ENCODE data around the gene ATP8B4. TPM values are rescaled to one million over a fixed set of nuclear protein-coding genes. Genes with fewer than 3 reads are reported as not detected.

The ATP8B4 gene
- total and polyA plus RNA-seq, 2 of the 8 experiments (the other 6 are each of a cell fraction or from before 2014, with no cell fraction given) = 0.17 to 0.24 TPM

DNA sequence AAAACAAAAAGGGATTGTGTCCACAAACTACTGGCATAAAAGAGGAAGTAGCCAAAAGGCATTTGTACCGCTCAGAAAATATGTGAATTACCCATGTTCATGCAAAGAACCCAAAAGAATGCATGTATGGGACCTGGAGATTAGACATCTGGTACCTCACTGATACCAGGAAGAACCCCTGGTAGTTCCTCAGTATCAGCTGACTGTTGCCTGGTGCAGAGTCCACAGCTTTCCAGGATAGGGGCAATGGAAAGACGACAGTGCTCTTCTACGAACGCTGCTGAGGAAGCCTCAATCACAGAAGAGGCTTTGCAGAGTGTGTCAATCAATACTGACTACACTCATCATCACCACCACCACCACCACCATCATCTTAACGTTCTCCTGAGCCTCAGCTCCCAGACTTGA, 63.3 kb downstream of the ATP8B4 start:
- H3K56ac ChIP-seq (replicated peaks; ENCODE audit: insufficient read length, low read depth, low read length) = no peak overlapping the region
- H3K4me3 ChIP-seq (ENCODE audit: extremely low read depth in 1 of 4, insufficient read depth in 2 of 4, low read depth in 3 of 4, low read length in 4 of 4) = no peak overlapping the region
- H4K8ac ChIP-seq (ENCODE audit: extremely low read depth, insufficient read depth, low read length) = no peak overlapping the region
- H3K79me2 ChIP-seq (ENCODE audit: control insufficient read depth in 1 of 2, insufficient read depth in 2 of 2, low read length in 2 of 2) = no peaks in the 10 kb centered on the region
- no peaks in the 10 kb centered on the region for H3K9me3 ChIP-seq (ENCODE audit: insufficient read depth in 2 of 2, low read depth in 1 of 2, low read length in 1 of 2)
- H3K27ac ChIP-seq (ENCODE audit: low read depth, low read length) = no peak overlapping the region
- H3K4me2 ChIP-seq (ENCODE audit: insufficient read depth in 1 of 2, low read depth in 2 of 2, low read length in 2 of 2) = no peak overlapping the region
- no peak overlapping the region for H4K91ac ChIP-seq (replicated peaks; ENCODE audit: insufficient read length, low read length)
- no peak overlapping the region for H3K23ac ChIP-seq (ENCODE audit: insufficient read length)
- DNase-seq (ENCODE audit: low read depth in 1 of 2, low spot score in 2 of 2) (no peak), FAIRE-seq (no peak)
- 96% methylated on average over 5 of the region's 5 CpGs; no CpG with 5 or more reads in 1 of the 2 experiments for WGBS, 2 experiments (ENCODE audit: extremely low coverage in 1 of 2, insufficient coverage in 1 of 2, insufficient read length in 1 of 2, insufficient replicate concordance in 2 of 2, low coverage in 1 of 2, low lambda C conversion rate in 2 of 2, missing lambda C conversion rate in 1 of 2)
- POLR2A ChIA-PET (ENCODE audit: partially characterized antibody) = no interaction called here
- peaks cover 0 to 2% (median under 1%) of the 10 kb centered on the region in 4 experiments; a peak in 2 of 7 replicates for H3K4me1 ChIP-seq (replicated peaks in 1 of 4; ENCODE audit: control insufficient read depth in 3 of 4, insufficient read depth in 4 of 4, low read length in 3 of 4)
- H2BK20ac ChIP-seq (ENCODE audit: low read length) = no peak overlapping the region
- no peak overlapping the region for H2AFZ ChIP-seq (ENCODE audit: low read length)
- H2BK12ac ChIP-seq (ENCODE audit: low read depth, low read length) = no peak overlapping the region
- H4K20me1 ChIP-seq (replicated peaks in 1 of 2; ENCODE audit: control insufficient read depth in 1 of 2, insufficient read depth in 2 of 2, low read length in 2 of 2) = no peaks in the 10 kb centered on the region
- no peak overlapping the region for H3K14ac ChIP-seq (ENCODE audit: insufficient read length)
- CTCF ChIA-PET (ENCODE audit: partially characterized antibody) = interaction anchor here (0.9 to 6.7 kb wide), 4 partner anchors 126 to 584 kb away, joined by 3 to 92 read pairs (median 4); partner anchors contain the start of gene SLC27A2
- H3K9ac ChIP-seq (replicated peaks in 1 of 4; ENCODE audit: extremely low read depth in 1 of 4, low read depth in 3 of 4, low read length in 3 of 4) = no peak overlapping the region
- H3K79me1 ChIP-seq (ENCODE audit: low read depth, low read length) = no peaks in the 10 kb centered on the region
- no peak overlapping the region for H2BK5ac ChIP-seq (ENCODE audit: low read depth, low read length)
- H3K18ac ChIP-seq (ENCODE audit: extremely low read depth, low read length) = no peak overlapping the region
- no peak overlapping the region for H3K4ac ChIP-seq (replicated peaks; ENCODE audit: insufficient read length, low read depth, low read length)
- no peak overlapping the region for H4K5ac ChIP-seq (ENCODE audit: insufficient read length, low read depth, low read length)
- H2BK15ac ChIP-seq (ENCODE audit: low read length) = no peak overlapping the region
- no peaks in the 10 kb centered on the region for H3K23me2 ChIP-seq (ENCODE audit: low read depth, low read length)
- H3K36me3 ChIP-seq (ENCODE audit: control insufficient read depth in 2 of 4, insufficient read depth in 4 of 4, low read length in 3 of 4) = no peaks in the 10 kb centered on the region
- H3K27me3 ChIP-seq (replicated peaks in 1 of 4; ENCODE audit: control insufficient read depth in 3 of 4, extremely low read depth in 1 of 4, insufficient read depth in 3 of 4, low read length in 3 of 4) = no peaks in the 10 kb centered on the region
- H2AK5ac ChIP-seq (ENCODE audit: low read depth, low read length) = no peak overlapping the region
- H2BK120ac ChIP-seq (replicated peaks; ENCODE audit: low read depth, low read length) = no peak overlapping the region
- TF ChIP-seq CREB1 (IDR thresholded peaks at IDR 0.05) (no peak), SP4 (IDR thresholded peaks at IDR 0.05; ENCODE audit: low read length) (no peak), SAP30 (IDR thresholded peaks at IDR 0.05; ENCODE audit: insufficient read depth, insufficient replicate concordance, low read length) (no peak), NANOG (IDR thresholded peaks at IDR 0.05; ENCODE audit: insufficient read depth, low read depth, low read length, poor library complexity, severe bottlenecking) (no peak), BCL11A (IDR thresholded peaks at IDR 0.05; ENCODE audit: low read depth in 2 of 2, low read length in 2 of 2) (no peak), RFX5 (IDR thresholded peaks at IDR 0.05; ENCODE audit: borderline replicate concordance, low read depth, low read length) (no peak), SUZ12 (IDR thresholded peaks at IDR 0.05; ENCODE audit: low read length) (no peak), POLR2AphosphoS5 (IDR thresholded peaks at IDR 0.05; ENCODE audit: low read depth, low read length) (no peak), JUND (IDR thresholded peaks at IDR 0.05; ENCODE audit: low read length) (no peak), POLR2A (IDR thresholded peaks at IDR 0.05; ENCODE audit: control extremely low read depth in 1 of 2, low read depth in 2 of 2, low read length in 2 of 2) (no peak)
- TF ChIP-seq, protein P1, sequence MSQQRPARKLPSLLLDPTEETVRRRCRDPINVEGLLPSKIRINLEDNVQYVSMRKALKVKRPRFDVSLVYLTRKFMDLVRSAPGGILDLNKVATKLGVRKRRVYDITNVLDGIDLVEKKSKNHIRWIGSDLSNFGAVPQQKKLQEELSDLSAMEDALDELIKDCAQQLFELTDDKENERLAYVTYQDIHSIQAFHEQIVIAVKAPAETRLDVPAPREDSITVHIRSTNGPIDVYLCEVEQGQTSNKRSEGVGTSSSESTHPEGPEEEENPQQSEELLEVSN (IDR thresholded peaks at IDR 0.05) = no peak
- TF ChIP-seq, protein P2, sequence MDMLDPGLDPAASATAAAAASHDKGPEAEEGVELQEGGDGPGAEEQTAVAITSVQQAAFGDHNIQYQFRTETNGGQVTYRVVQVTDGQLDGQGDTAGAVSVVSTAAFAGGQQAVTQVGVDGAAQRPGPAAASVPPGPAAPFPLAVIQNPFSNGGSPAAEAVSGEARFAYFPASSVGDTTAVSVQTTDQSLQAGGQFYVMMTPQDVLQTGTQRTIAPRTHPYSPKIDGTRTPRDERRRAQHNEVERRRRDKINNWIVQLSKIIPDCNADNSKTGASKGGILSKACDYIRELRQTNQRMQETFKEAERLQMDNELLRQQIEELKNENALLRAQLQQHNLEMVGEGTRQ (IDR thresholded peaks at IDR 0.05; ENCODE audit: low read length) = no peak
